Heart left ventricle (tissue), 13 donors: ENCODE measurements around the gene XDH.

ENCODE experiments used
- CTCF ChIP-seq, 12 donors: fragments of 200-600 bp; sonication (generic) in 4 of 12; IDR thresholded peaks; one replicate each; pipeline versions ENCODE4 v1.5.0 to v1.8.0; 2018 to 2022; ENCODE audit warnings: antibody characterized with exemption in 12 of 12, mild to moderate bottlenecking in 5 of 12
- POLR2A ChIP-seq, 2 donors: fragments of 450-650 bp; IDR thresholded peaks; one replicate each; pipeline ENCODE4 v1.6.1; 2017; ENCODE audit warnings: antibody characterized with exemption in 2 of 2, mild to moderate bottlenecking in 2 of 2, moderate library complexity in 2 of 2
- donor health status: ischemic (EF 13 %, LVEDD 7.1; RV severe dilation, severe dysfunction).
- donor health status: DM: no; HTN: yes; CAD: no.
- donor health status: DM: no; HTN: no; CAD: no.
- donor health status: ischemic (EF 25% LVEDD 6.9; RV normal size, moderate dysfunction).
- donor health status: ischemic (EF 25% LVEDD 5.7; RV mildly dilated, moderate dysfunction).
- donor health status: ischemic (EF 35%, LVEDD 5.7; RV mildly dilated, moderate dysfunction).
- donor health status: nonischemic (EF 11% LVEDD 7.7; RV severe dilation, severe dysfunction).
- donor health status: DM: yes; HTN: yes; CAD: no.
- donor health status: PGD.
- donor health status: ischemic (EF 29% LVEDD 5.4; RV normal size, mild dysfunction).
- donor health status: nonischemic (EF 23%, LVEDD 6.1; RV moderate dilation, normal function).

DNA sequence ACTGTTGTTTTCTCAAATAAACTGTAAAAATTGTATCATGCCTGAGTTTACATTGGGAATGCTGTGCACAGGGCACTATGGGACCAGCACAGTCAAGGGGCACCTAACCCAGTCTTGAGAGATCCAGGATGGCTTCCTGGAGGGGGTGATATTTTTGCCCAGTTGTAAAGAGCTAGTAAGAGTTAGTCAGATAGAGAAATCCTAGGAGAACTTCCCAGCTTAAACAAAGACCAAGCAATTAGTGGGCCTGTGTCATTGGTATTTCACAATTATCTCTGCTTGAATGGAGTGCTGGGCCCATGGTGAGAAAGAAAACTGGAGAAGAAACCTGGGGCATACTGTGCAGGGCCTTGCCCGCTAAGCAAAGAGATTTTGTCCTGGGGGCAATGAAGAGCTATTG is 12.2 kb downstream of the XDH start:
- no peak for TF ChIP-seq CTCF (IDR thresholded peaks at IDR 0.05)
- TF ChIP-seq POLR2A (IDR thresholded peaks at IDR 0.05) = no peak
